OCI-LY3 (cell line): ENCODE measurements around the gene ZNF385C.

Source experiments
- CTCF ChIP-seq: fragments of 200-600, 300-600 bp; sonication (generic); IDR thresholded peaks from 2 replicates; pipeline ENCODE4 v1.5.1; 2014; ENCODE audit warnings: antibody characterized with exemption, low read length, low read depth
- EZH2phosphoT487 ChIP-seq: fragments of 200-600 bp; shearing (Covaris generic); IDR thresholded peaks from 2 replicates; pipeline ENCODE4 v1.6.1; 2018; ENCODE audit warnings: antibody characterized with exemption, mixed run types, low read depth

- no peak for TF ChIP-seq CTCF
- TF ChIP-seq EZH2phosphoT487 = no peak
Measured at GRCh38 chr17:42071810-42072209, 26.5 kb downstream of the ZNF385C start.
